Esophagus (tissue), 2 donors: ENCODE results near the gene SPECC1. TPM values are rescaled to one million over a fixed set of nuclear protein-coding genes. Genes with fewer than 3 reads are reported as not detected.
"Not testable (repeated sequence)": the region's sequence is repeated elsewhere in the genome, so short reads cannot be mapped to it uniquely, and the experiment has no call there.

Source experiments
- H3K27ac ChIP-seq, 2 donors: one replicate each; pipeline ENCODE4 v1.5.1; 2013; ENCODE audit warnings: low read depth in 2 of 2, mild to moderate bottlenecking in 2 of 2, inconsistent platforms in 1 of 2, low read length in 1 of 2, moderate library complexity in 1 of 2
- H3K27me3 ChIP-seq, 2 donors: one replicate each; pipeline ENCODE4 v1.6.1; 2013; ENCODE audit warnings: low read length in 2 of 2, control low read depth in 1 of 2, mild to moderate bottlenecking in 1 of 2; ENCODE audit not compliant: insufficient read depth in 2 of 2, control insufficient read depth in 1 of 2
- H3K36me3 ChIP-seq, 2 donors: one replicate each; pipeline ENCODE4 v1.6.1; 2013; ENCODE audit warnings: low read length in 1 of 2; ENCODE audit not compliant: control insufficient read depth in 2 of 2, insufficient read depth in 2 of 2
- H3K4me1 ChIP-seq, 2 donors: one replicate each; pipeline ENCODE4 v1.6.1; 2013; ENCODE audit warnings: low read length in 1 of 2; ENCODE audit not compliant: control insufficient read depth in 2 of 2, insufficient read depth in 2 of 2
- H3K4me3 ChIP-seq, 2 donors: one replicate each; pipeline ENCODE4 v1.5.1; 2013; ENCODE audit warnings: low read length in 2 of 2, mild to moderate bottlenecking in 2 of 2, low read depth in 1 of 2, moderate library complexity in 1 of 2
- H3K9me3 ChIP-seq, 2 donors: one replicate each; pipeline ENCODE4 v1.6.1; 2013; ENCODE audit warnings: mild to moderate bottlenecking in 2 of 2, low read depth in 1 of 2, low read length in 1 of 2, moderate library complexity in 1 of 2; ENCODE audit not compliant: control insufficient read depth in 2 of 2, insufficient read depth in 1 of 2
- WGBS, 2 donors: extraction: QIAGEN DNeasy Blood & Tissue Kit; methylation state at CpG; one replicate each; pipeline ENCODE4 v1.1.7; 2013; 5-methylcytosine and 5-hydroxymethylcytosine counted together
- polyA plus RNA-seq, 2 donors: library from polyadenylated mRNA; stranded (reverse); fragments of 200-250 nt; gene quantifications; one replicate each; pipeline ENCODE4 v1.2.3, GENCODE V29; 2013
- donor health status: healthy with polysubstance abuse.
- donor health status: Bipolar disorder and iron deficiency.

SPECC1 gene
- polyA plus RNA-seq, 2 donors = 7.4 to 19.8 TPM

DNA sequence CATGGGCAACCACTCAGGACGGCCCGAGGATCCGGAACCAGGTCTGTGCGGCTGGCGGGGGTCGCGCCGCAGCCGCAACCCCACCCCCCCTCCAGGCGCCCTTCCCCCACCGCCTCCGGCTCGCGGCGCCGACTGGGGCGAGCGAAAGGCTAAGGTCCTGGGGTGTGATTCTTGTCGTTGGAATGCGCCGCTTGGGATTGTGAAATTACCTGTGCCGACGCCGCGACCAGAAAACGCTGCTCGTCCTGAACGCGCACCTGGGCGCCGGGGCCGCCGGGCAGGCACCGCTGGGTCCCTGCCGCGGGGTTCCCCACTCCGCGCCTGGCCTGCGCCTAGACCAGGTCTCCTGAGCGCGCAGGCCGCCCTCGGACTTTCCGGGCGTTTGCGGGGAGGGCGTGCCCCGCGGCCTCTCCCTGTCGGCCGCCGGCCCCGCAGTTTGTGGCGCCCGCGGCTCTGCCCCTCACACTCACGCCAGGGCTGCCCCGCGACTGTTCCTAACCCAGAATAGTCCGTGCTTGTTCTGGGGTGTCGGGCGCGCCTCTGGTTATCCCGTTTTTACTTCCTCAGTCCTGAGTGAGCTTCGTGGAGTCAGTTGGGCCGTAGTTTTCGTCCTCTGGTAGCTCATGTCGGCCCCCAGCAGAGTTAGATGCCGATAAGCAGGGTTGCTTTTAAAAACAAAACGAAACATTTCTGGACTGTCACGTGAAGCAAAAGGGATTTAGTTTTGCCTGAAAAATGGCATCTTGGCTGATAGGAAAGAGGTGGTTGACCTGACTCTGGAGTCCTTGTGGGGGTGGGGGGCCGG, 147.2 kb downstream of the SPECC1 start:
- Histone ChIP-seq H3K4me1 (no peaks in the 10 kb centered on the region), H3K36me3 (no peaks in the 10 kb centered on the region), H3K4me3 (peak overlapping the region; percentile 61 to 62), H3K27me3 (no peaks in the 10 kb centered on the region), H3K9me3 (no peaks in the 10 kb centered on the region), H3K27ac (peak overlapping the region; percentile 81 to 87)
- WGBS, 2 donors = 2% methylated on average over 71 to 72 of the region's 72 CpGs

DNA sequence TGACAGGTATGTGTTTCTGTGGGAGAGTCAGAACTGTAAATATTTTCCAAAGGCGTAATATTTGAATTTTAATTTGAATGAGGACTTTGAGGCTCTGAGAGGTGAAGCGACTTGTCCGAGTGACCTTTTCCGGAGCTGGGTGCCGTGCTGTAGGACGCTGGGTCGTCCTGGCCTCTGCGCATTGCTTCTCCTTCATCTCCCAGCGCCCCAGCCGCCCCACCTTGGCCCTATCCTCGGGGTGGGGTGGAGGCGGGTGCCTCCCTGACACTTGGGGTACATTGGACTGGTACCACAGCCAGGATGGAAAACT, 147.8 kb downstream of the SPECC1 start:
- Histone ChIP-seq H3K27me3 (no peaks in the 10 kb centered on the region), H3K9me3 (no peaks in the 10 kb centered on the region), H3K4me1 (no peaks in the 10 kb centered on the region), H3K4me3 (peak overlapping the region; percentile 61 to 62), H3K36me3 (no peaks in the 10 kb centered on the region), H3K27ac (no peak overlapping the region)
- 66 to 86% methylated on average over 12 of the region's 12 CpGs for WGBS, 2 donors

- Histone ChIP-seq H3K36me3 (no peaks in the 10 kb centered on the region), H3K9me3 (no peaks in the 10 kb centered on the region), H3K27ac (no peak overlapping the region), H3K27me3 (no peaks in the 10 kb centered on the region), H3K4me3 (no peak overlapping the region), H3K4me1 (no peaks in the 10 kb centered on the region)
- 84 to 87% methylated on average over 5 of the region's 5 CpGs for WGBS, 2 donors
These were observed 149.4 kb downstream of the SPECC1 start for GRCh38 chr17:20158580-20158979.

DNA sequence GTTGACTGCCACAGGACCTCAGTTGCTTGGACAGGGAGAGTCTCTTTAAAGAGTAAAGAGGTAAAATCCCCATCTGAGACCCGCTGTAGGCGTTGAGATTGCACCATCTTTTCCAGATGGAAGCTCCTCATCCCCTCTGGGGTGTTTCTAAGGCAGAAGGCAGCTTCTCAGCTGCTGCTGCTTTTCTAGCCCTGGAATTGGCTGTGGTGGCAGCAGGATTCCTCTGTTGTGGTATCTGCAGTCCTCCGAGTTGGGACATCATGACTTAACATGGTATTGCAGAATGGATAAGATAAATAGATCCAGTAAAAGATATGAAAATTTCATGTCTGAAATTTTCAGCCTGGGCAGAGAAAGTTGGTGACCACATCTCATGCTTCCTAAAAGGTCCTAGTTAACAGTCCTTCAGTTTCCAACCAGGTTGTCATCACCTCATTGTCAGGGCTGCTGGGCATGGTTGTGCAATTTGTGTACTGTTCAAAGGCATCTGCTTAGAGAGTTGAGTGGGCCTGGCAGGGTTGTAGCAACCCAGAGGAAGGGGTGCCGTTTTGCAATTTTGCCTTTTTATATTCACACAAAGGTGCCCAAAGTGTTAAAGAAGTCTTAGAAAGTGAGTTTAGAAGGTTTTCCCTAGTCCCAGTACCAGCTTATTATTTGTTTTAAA, 150.4 kb downstream of the SPECC1 start:
- 90 to 92% methylated on average over 4 of the region's 4 CpGs for WGBS, 2 donors
- H3K9me3 ChIP-seq = no peaks in the 10 kb centered on the region
- H3K27me3 ChIP-seq = no peaks in the 10 kb centered on the region
- no peak overlapping the region for H3K4me3 ChIP-seq
- H3K4me1 ChIP-seq = no peaks in the 10 kb centered on the region
- H3K36me3 ChIP-seq = no peaks in the 10 kb centered on the region
- H3K27ac ChIP-seq = no peak overlapping the region

- not testable (repeated sequence) for H3K9me3 ChIP-seq, H3K4me1 ChIP-seq, H3K27ac ChIP-seq, H3K36me3 ChIP-seq, H3K27me3 ChIP-seq, H3K4me3 ChIP-seq
- 90 to 93% methylated on average over 4 of the region's 4 CpGs for WGBS, 2 donors
These were observed 156.4 kb downstream of the SPECC1 start for GRCh38 chr17:20165516-20165915.

DNA sequence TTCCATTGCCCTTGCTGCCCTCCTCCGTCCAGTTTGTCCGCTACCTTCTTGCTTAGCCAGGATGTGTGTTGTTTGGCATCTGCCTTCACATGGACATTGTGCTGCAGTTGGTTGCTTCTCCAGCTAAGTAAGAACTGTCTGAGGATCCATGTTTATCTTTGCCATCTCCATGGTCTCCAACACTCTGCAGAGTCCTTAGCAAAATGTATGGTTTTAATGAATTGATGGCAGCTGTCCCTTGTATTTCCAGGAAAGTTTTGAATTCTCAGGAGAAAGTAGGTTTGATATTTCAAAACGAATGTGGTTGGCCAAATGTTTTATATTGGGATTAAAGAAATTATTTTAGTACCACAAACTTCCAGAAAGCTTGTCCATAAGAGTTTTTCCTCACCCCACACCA, 160.9 kb downstream of the SPECC1 start:
- no peak overlapping the region for H3K4me3 ChIP-seq
- 86% methylated on average over 3 of the region's 3 CpGs for WGBS, 2 donors
- no peaks in the 10 kb centered on the region for H3K4me1 ChIP-seq
- no peaks in the 10 kb centered on the region for H3K9me3 ChIP-seq
- H3K27me3 ChIP-seq = no peaks in the 10 kb centered on the region
- no peaks in the 10 kb centered on the region for H3K36me3 ChIP-seq
- no peak overlapping the region for H3K27ac ChIP-seq

DNA sequence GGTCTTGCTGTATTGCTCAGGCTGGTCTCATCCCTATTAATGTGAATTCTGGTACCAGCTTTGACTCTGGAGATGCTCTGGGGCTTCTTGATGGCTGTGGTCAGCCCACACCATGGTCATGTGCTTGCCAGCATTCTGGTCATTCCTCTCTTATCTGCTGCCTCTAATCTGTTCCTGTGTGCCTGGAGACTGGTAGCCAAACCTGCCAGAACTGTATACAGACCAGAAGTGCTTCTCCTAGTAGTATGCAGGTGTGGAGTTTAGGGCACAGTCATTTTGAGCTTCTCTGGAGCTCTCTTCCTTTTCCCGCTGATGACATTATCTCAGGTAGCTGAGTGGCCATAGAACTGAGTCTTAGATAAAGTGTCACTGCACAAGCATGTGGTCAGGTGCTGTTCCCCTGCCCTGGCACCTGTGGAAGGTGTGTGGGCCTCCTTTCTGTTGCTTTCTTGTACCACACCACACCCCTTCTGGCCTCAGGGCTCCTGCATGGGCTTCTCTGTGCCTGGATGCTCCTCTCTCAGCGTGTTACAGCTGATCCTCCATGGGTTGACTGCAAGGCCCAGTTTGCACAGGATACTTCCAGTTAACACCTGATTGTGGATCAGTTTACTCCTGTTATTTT, 162.7 kb downstream of the SPECC1 start:
- no peak overlapping the region for H3K27ac ChIP-seq
- H3K36me3 ChIP-seq = no peaks in the 10 kb centered on the region
- 79 to 86% methylated on average over 2 of the region's 2 CpGs for WGBS, 2 donors
- no peaks in the 10 kb centered on the region for H3K9me3 ChIP-seq
- H3K4me1 ChIP-seq = peaks cover 0 to 1% of the 10 kb centered on the region in 2 donors
- H3K27me3 ChIP-seq = no peaks in the 10 kb centered on the region
- H3K4me3 ChIP-seq = no peak overlapping the region

DNA sequence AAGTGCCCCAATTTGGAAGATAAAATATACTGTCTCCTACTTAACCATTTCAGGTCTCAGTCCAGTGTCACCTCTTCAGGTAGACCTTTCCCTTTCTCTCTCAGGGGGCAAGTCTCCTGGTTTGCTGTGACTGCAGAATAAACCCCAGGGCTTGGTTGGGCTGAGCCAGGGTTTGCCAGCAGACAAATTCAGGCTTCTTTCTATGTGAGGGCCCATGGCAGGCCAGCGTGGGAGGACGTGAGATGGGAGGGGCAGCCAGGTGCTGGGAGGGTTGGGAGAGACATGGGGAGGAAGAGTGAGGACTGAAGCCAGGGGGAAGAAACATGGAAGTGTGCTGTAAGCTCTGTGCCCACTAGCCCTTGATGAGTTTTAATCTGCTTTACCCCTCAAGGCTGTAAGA, 163.2 kb downstream of the SPECC1 start:
- Histone ChIP-seq H3K27ac (no peak overlapping the region), H3K9me3 (no peaks in the 10 kb centered on the region), H3K27me3 (no peaks in the 10 kb centered on the region), H3K4me3 (no peak overlapping the region), H3K4me1 (peaks cover 0 to 1% of the 10 kb centered on the region in 2 donors), H3K36me3 (no peaks in the 10 kb centered on the region)
- 62 to 68% methylated on average over 2 of the region's 2 CpGs for WGBS, 2 donors

GRCh38 chr17:20173091-20173490, 163.9 kb downstream of the SPECC1 start:
- peaks cover 0 to 1% of the 10 kb centered on the region in 2 donors for H3K4me1 ChIP-seq
- 45 to 50% methylated on average over 1 of the region's 1 CpG for WGBS, 2 donors
- H3K9me3 ChIP-seq = no peaks in the 10 kb centered on the region
- no peaks in the 10 kb centered on the region for H3K36me3 ChIP-seq
- no peak overlapping the region for H3K4me3 ChIP-seq
- no peak overlapping the region for H3K27ac ChIP-seq
- no peaks in the 10 kb centered on the region for H3K27me3 ChIP-seq
